ENCODE results near the gene DDX3Y.

The DDX3Y gene

GRCh38 chrY:12904618-12905516 is at the start of gene DDX3Y:
TSS of gene DDX3Y (plus strand) at chrY:12904868. CDS start at chrY:12904937, 69 bp downstream.
- Mint-ChIP-seq H3K27me3 (no peaks in the 10 kb centered on the region), H3K4me3 (peak within 1 kb of the TSS; percentile 99), H3K4me1 (peaks cover 21% of the 10 kb centered on the region), H3K36me3 (peaks cover 4% of the 10 kb centered on the region), H3K27ac (peak within 1 kb of the TSS; percentile 99), H3K9me3 (no peaks in the 10 kb centered on the region)

DNA sequence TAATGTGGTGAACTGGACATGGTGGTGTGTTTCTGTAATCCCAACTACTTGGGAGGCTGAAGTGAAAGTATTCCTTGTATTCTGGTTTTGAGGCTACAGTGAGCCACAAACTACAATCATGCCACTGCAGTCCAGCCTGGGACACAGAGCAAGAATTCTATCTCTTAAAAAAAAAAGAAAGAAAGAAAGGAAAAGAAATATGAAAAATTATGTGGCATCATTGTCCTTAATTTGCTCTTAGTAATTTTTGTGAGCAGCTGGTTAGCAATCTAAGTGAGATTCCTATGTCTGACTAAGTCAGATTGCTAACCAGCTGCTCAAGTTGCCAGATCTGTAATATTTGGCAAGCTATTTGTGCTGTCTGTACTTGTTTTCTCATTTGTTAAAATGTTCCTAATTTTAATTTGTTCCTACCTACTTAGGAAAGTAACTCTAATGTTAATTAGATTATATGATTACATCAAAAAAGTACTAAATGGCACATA is 48.8 kb upstream of the DDX3Y start:
- Mint-ChIP-seq H3K27ac (no peak overlapping the region), H3K4me1 (no peaks in the 10 kb centered on the region), H3K27me3 (no peaks in the 10 kb centered on the region), H3K9me3 (no peaks in the 10 kb centered on the region), H3K4me3 (no peak overlapping the region), H3K36me3 (peaks cover 4% of the 10 kb centered on the region)

- H3K4me1 Mint-ChIP-seq: no peaks in the 10 kb centered on the region
- H3K27ac Mint-ChIP-seq: no peak overlapping the region
- H3K27me3 Mint-ChIP-seq: no peaks in the 10 kb centered on the region
- no peak overlapping the region for H3K4me3 Mint-ChIP-seq
- H3K9me3 Mint-ChIP-seq: no peaks in the 10 kb centered on the region
- H3K36me3 Mint-ChIP-seq: peaks cover 1% of the 10 kb centered on the region
These were observed 36.7 kb upstream of the DDX3Y start for GRCh38 chrY:12867960-12868359.

DNA sequence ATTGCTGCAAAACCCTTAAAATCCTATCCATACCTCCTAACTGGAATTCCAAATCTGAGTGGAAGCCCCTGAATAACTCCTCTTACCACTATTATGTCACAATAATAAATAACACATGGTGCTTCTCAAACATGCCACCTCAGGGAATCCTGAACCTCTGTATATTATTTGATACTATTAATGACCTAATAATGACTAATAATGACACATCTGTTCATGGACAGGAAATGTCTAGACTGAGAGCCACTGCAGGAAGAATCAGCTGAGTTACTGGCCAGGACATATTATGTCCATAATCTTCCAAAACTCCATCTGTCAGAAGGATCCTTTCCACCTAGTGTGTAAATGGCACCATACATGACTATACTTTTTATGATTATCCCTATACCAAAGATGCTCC is 7.7 kb upstream of the DDX3Y start:
- H3K4me1 Mint-ChIP-seq: no peaks in the 10 kb centered on the region
- H3K27ac Mint-ChIP-seq: no peak overlapping the region
- no peaks in the 10 kb centered on the region for H3K9me3 Mint-ChIP-seq
- no peaks in the 10 kb centered on the region for H3K36me3 Mint-ChIP-seq
- no peak overlapping the region for H3K4me3 Mint-ChIP-seq
- no peaks in the 10 kb centered on the region for H3K27me3 Mint-ChIP-seq

DNA sequence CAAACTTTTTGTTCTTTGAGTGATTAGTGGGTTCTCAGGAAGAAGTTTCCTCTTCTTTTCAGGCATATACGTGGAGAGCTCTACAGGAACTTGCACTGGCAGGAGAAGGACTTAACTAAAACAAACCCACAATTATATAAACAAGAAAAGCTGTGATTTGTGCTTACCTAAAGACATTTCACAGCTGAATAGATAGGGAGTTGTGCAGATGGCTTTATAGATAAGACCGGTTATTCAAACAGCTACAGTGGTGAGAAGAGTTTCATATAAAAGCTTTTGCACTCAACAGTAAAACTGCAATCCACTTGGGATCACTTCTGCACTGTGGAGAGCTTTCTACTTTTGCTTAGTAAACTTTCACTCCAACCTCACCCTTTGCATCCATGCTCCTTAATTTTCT is 6.1 kb upstream of the DDX3Y start:
- Mint-ChIP-seq H3K4me3 (no peak overlapping the region), H3K36me3 (no peaks in the 10 kb centered on the region), H3K27ac (no peak overlapping the region)

GRCh38 chrY:12905517-12905872 is 827 bp downstream of the DDX3Y start:
- peaks cover 9% of the 10 kb centered on the region for H3K36me3 Mint-ChIP-seq
- H3K27me3 Mint-ChIP-seq: no peaks in the 10 kb centered on the region
- peaks cover 27% of the 10 kb centered on the region for H3K4me1 Mint-ChIP-seq
- H3K4me3 Mint-ChIP-seq: peak overlapping the region; percentile 99
- no peaks in the 10 kb centered on the region for H3K9me3 Mint-ChIP-seq
- H3K27ac Mint-ChIP-seq: peak overlapping the region; percentile 99

More for the DNA sequence above, 6.1 kb upstream of the DDX3Y start:
- Mint-ChIP-seq H3K9me3 (no peaks in the 10 kb centered on the region), H3K27me3 (no peaks in the 10 kb centered on the region), H3K4me1 (no peaks in the 10 kb centered on the region)

DNA sequence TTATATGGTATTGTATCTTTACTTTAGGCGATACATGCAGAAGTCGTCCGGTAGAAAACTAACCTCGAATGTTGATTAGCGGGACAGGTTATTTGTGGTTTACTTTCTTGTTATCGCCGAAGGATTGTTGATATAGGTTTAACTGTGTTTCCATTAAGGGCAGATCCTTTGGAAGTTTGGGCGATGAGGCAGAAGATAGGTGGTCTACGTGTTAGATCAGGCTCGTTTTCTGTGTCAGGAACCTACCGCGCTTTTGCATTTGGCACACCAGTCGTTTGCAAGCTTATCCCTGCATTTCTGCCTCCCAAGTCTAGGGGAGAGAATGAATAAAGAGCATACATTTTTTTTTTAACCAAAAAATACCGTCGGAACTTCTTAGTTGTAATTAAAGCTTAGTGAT is 1.2 kb downstream of the DDX3Y start:
- H3K4me1 Mint-ChIP-seq: peaks cover 29% of the 10 kb centered on the region
- H3K27ac Mint-ChIP-seq: peak overlapping the region; percentile 99
- H3K27me3 Mint-ChIP-seq: no peaks in the 10 kb centered on the region
- peaks cover 9% of the 10 kb centered on the region for H3K36me3 Mint-ChIP-seq
- H3K4me3 Mint-ChIP-seq: peak overlapping the region; percentile 99
- no peaks in the 10 kb centered on the region for H3K9me3 Mint-ChIP-seq

DNA sequence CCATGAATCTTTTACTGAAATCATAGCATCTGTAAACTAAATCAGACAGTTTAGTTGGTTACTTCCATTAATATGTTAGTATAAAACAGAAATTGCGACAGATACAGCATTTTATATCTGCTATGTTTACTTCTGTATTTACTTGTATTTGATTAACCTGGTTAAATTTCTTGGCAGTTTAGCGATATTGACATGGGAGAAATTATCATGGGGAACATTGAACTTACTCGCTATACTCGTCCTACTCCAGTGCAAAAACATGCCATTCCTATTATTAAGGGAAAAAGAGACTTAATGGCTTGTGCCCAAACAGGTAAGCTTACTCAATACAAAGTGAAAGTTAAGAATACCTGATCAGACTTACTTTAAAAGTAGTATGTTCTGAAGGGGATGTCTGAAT is 8.9 kb downstream of the DDX3Y start:
- peaks cover 21% of the 10 kb centered on the region for H3K4me1 Mint-ChIP-seq
- H3K4me3 Mint-ChIP-seq: no peak overlapping the region
- H3K27ac Mint-ChIP-seq: no peak overlapping the region
- no peaks in the 10 kb centered on the region for H3K9me3 Mint-ChIP-seq
- H3K27me3 Mint-ChIP-seq: no peaks in the 10 kb centered on the region
- H3K36me3 Mint-ChIP-seq: peaks cover 15% of the 10 kb centered on the region

- Mint-ChIP-seq H3K27me3 (no peaks in the 10 kb centered on the region), H3K4me3 (no peak overlapping the region), H3K4me1 (no peaks in the 10 kb centered on the region), H3K36me3 (no peaks in the 10 kb centered on the region), H3K9me3 (no peaks in the 10 kb centered on the region), H3K27ac (no peak overlapping the region)
These were observed 23.4 kb downstream of the DDX3Y start for GRCh38 chrY:12928043-12928442.

DNA sequence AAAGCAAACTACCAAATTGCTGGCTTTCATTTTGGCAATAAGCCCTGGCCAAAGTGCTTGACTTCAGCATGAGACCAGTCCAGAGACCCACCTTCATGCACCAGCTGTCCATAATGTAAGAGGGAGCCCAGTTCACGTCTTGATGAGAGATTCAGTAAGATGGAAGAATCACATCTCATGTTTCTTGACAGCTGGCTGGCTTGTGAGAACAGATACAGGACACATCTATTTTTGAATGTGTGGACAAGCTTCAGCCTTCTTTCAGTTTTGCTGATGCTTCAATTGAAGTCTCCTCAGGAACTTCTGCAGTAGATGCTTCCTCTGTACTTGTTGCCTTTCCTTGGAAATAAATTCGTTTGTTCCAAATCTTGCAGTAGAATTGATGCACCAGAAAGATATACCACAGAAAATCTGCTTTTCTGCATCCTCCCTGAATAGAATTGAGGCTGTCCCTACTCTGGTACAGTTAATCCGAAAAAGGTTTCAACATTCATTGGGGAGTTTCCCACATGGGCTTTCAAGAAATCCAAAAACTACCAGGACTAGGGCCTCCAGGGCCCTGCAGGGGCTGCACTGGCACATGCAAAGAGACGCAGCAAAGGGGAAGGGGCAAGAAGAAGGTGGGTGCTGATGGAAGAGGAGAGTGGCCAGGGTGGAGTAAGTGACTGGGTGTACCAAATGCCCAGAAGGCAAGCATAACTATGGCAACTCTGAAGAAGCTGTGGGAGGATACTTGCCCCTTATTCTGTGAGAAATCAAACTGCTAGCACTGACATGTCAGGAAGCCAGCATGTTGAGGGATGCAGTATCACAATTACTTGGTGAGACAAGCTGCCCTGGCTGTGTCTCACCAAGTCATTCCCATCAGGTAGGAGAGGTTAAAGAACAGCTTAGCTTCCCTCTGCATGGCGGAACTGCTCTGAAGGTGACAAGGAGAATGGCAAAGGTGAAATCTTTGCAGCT is 37.3 kb downstream of the DDX3Y start:
- Mint-ChIP-seq H3K9me3 (no peaks in the 10 kb centered on the region), H3K27ac (no peak overlapping the region), H3K36me3 (no peaks in the 10 kb centered on the region), H3K4me3 (no peak overlapping the region), H3K27me3 (no peaks in the 10 kb centered on the region), H3K4me1 (no peaks in the 10 kb centered on the region)
